VCaP (cell line): ENCODE data around the gene TNIP3.

Experiments
- H3K27ac ChIP-seq: fragments of 450-650 bp; 2 replicates; pipeline ENCODE4 v1.5.1; 2017
- TF ChIP-seq, protein P1 (sequence below): fragments of 450-650 bp; conservative IDR thresholded peaks from 2 replicates; pipeline ENCODE4 v1.5.1; 2017; ENCODE audit warnings: mild to moderate bottlenecking, moderate library complexity

The TNIP3 gene

DNA sequence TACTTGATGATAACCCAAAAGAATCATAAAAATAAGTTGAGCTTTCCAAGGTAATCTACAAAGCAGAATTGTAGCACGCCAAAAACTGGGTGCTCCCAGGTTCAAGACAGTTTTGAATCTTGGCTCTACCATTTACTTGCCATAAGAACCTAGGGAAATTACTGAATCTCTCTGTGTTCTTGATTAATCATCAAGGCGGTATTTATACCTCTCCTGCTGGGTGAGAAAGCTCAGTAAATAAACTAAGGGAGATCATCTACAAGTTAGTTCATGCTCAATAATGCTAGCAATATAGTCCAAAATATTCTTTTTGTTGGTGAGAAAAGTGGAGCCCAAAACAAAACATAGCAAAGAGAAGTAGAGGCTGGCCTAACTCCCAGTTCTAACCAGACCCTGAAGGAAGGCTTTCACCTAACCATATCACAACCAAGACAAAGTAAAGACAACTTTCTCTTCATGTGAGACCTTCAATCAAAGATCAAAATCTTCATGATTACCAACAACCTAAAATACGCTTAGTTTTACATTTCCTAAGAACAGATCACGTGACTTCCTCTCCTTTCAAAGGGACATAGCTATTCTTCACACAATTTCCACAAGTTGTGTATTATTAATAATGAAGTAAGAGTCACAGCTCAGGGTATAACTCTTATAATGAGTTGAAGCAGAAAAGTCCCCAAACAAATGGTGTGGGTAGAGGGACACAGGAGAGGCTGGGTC lies 34.4 kb downstream of the TNIP3 start:
- no peak overlapping the region for H3K27ac ChIP-seq
- TF ChIP-seq, protein P1, sequence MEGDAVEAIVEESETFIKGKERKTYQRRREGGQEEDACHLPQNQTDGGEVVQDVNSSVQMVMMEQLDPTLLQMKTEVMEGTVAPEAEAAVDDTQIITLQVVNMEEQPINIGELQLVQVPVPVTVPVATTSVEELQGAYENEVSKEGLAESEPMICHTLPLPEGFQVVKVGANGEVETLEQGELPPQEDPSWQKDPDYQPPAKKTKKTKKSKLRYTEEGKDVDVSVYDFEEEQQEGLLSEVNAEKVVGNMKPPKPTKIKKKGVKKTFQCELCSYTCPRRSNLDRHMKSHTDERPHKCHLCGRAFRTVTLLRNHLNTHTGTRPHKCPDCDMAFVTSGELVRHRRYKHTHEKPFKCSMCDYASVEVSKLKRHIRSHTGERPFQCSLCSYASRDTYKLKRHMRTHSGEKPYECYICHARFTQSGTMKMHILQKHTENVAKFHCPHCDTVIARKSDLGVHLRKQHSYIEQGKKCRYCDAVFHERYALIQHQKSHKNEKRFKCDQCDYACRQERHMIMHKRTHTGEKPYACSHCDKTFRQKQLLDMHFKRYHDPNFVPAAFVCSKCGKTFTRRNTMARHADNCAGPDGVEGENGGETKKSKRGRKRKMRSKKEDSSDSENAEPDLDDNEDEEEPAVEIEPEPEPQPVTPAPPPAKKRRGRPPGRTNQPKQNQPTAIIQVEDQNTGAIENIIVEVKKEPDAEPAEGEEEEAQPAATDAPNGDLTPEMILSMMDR: no peak

DNA sequence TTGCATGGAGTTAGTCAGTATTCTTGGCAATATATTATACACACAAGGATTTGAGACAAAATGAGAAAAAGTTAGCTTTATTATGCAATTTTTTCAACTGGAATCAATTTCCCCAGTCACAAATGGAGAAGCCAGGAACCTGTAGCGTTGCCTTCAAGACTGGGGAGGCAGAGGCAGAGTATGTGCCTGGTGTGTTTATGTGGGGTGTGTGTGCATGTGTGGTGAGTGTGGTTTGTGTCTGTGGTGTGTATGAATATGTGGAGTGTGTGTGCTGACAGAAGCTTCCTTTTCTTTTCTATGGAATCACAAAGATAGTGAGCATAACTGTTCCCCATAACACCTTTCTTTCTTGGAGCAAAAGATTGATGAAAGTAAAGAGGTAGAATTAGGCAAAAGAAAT lies 37.0 kb downstream of the TNIP3 start:
- TF ChIP-seq, protein P1: no peak
- H3K27ac ChIP-seq: no peak overlapping the region

DNA sequence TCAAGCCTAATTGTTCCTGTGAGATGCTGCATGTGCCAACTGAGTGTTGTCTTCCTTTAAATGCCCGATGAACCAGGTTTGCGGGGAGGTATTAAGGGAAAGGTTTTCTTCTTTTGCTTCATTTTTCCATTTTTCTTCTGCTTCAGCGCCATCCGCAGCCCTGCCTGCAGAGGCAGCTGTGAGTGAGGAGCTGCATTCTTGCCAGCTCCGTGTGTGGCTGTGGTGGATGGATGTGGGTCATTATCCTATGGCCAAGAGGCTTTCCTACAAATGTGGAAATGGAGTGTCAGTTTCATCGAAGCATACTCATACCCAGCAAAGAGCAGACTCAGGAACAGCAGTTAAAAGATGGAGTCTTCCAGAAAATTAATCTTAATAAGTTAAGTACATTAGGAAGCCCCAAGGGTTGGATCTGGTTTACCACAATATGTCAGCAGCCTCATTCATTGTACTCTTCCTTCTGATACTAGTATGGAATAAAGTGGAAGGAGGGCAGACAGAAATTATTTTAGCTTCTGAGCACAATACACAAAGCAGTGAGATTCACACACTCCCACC lies 37.6 kb downstream of the TNIP3 start:
- H3K27ac ChIP-seq: no peak overlapping the region
- TF ChIP-seq, protein P1: no peak

DNA sequence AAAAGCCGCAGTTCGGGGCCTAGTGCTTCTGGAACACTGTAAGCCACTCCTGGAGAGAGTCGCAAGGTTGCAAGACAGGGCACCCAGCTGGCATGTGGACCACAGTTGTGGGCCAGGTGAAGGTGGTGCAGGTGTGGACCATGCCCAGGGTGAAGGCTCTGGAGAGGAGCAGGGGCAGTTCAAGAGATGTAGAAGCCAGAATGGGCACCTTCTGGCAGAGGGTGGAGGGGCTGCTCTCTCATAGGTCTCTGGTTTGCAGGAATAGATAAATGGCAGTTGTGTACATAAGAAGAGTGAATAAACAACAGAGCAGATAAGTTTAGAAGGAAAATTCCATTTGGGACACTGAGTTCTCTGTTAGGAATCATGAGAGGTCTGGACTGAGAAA lies 38.6 kb downstream of the TNIP3 start:
- H3K27ac ChIP-seq: no peak overlapping the region
- TF ChIP-seq, protein P1: no peak

DNA sequence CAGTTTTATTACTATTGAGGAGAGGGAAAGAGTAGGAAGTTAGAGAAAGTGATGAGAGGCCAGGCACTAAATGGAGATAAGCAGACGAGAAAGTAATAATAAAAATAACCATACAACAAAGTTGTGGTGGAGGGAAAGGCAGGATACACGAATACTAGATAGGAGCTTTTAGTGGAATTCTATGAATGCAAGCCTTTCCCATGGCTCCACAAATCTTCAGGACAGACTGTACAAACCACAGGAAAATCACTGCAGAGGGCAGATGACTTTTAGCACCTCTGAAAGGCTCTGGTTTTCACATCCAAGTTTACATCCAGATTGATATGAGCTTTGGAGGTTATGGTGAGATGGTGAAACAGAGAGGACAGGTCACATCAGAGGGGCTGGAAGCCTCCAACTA lies 41.5 kb downstream of the TNIP3 start:
- TF ChIP-seq, protein P1: no peak
- no peak overlapping the region for H3K27ac ChIP-seq

DNA sequence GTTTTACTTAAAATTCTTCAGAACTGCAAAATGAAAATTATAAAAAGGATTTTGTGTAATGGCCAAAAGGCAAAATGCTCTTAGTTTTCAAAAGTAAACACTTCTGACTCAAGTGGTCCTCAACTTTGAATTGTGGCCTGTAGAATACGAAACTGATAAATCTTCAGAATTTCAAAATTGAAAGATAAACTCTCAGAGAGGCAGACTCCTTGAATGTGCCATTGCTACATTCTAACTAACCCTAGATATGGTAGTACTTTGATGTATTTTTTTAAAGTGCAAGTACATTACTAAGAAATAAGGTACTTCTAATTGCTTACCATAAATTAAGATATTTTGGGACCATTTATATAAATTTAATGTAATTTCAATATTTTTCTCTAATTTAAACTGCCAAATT lies 44.4 kb downstream of the TNIP3 start:
- H3K27ac ChIP-seq: no peak overlapping the region
- TF ChIP-seq, protein P1: no peak

DNA sequence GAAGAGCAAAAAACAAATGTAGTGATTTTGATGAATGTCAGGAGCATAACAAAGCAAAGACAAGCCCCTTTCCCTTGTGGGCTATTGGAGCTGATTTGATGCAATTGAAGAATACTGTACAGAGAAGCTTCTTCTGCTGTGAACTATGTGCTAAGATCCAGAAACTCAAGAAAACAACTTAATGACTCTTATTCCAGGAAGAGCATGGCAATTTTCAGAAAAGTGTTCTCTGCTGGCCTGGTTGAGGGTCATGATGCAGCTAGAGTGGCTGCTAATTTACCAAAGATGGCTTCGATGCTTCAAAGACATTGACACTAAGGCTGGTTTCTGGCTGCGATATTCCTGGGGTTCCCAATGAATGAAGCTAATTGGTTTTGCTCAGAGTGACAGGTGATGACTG lies 45.8 kb downstream of the TNIP3 start:
- no peak overlapping the region for H3K27ac ChIP-seq
- TF ChIP-seq, protein P1: no peak
